HG03457 (cell line): ENCODE data around the gene IL11.

Source experiments
- ATAC-seq: cut with Tn5 transposase; IDR thresholded peaks from one replicate; pipeline ENCODE4 v1.9.1; 2021; ENCODE audit warnings: moderate number of reproducible peaks; ENCODE audit not compliant: unreplicated experiment

IL11 gene

GRCh38 chr19:55373993-55374757 lies 3.9 kb upstream of the IL11 start:
- no peak for ATAC-seq

- ATAC-seq = no peak
Observed at GRCh38 chr19:55373306-55373992, 3.2 kb upstream of the IL11 start.

GRCh38 chr19:55372316-55373081 lies 2.2 kb upstream of the IL11 start:
- ATAC-seq = no peak

GRCh38 chr19:55369653-55370304 lies 484 bp downstream of the IL11 start:
- no peak for ATAC-seq

GRCh38 chr19:55368701-55369563 lies 1.3 kb downstream of the IL11 start:
- no peak for ATAC-seq

GRCh38 chr19:55368106-55368505 lies 2.2 kb downstream of the IL11 start:
- no peak for ATAC-seq

- ATAC-seq = no peak
Observed at GRCh38 chr19:55366790-55367189, 3.5 kb downstream of the IL11 start.

- no peak for ATAC-seq
Observed at GRCh38 chr19:55365964-55366363, 4.3 kb downstream of the IL11 start.

- ATAC-seq = no peak
Observed at GRCh38 chr19:55365245-55365644, 5.0 kb downstream of the IL11 start.

GRCh38 chr19:55362990-55363716 lies 7.1 kb downstream of the IL11 start, which contains the start of gene GARIN5B:
Gene GARIN5B (minus strand): TSS chr19:55363260. CDS start chr19:55363066, 194 bp downstream.
- ATAC-seq = no peak

- no peak for ATAC-seq
Observed at GRCh38 chr19:55362174-55362989, 7.9 kb downstream of the IL11 start.

GRCh38 chr19:55360902-55361301 lies 9.4 kb downstream of the IL11 start:
- no peak for ATAC-seq

- no peak for ATAC-seq
Observed at GRCh38 chr19:55358943-55359908, 11.0 kb downstream of the IL11 start.

- no peak for ATAC-seq
Observed at GRCh38 chr19:55358493-55358892, 11.8 kb downstream of the IL11 start.

- no peak for ATAC-seq
Observed at GRCh38 chr19:55355213-55355821, 14.9 kb downstream of the IL11 start.

GRCh38 chr19:55354698-55355212 lies 15.5 kb downstream of the IL11 start, which contains the start of gene COX6B2:
Gene COX6B2 (minus strand): TSS chr19:55354719. CDS start chr19:55354521, 198 bp downstream.
- no peak for ATAC-seq
